Endothelial cell (in vitro differentiated cells): ENCODE measurements around the gene PTRH1. TPM values are rescaled to one million over a fixed set of nuclear protein-coding genes. Genes with fewer than 3 reads are reported as not detected.

Experiments
- DNase-seq: peaks from one replicate; pipeline ENCODE4 v3.0.0; 2021; ENCODE audit warnings: low spot score
- H3K27ac Mint-ChIP-seq: one replicate; pipeline ENCODE4 v1.8.0; 2021; ENCODE audit warnings: mixed read lengths, inconsistent platforms; ENCODE audit not compliant: unreplicated experiment
- H3K27me3 Mint-ChIP-seq: one replicate; pipeline ENCODE4 v1.8.0; 2021; ENCODE audit warnings: mild to moderate bottlenecking, moderate library complexity, mixed read lengths, inconsistent platforms; ENCODE audit not compliant: unreplicated experiment
- H3K36me3 Mint-ChIP-seq: one replicate; pipeline ENCODE4 v1.8.0; 2021; ENCODE audit warnings: mild to moderate bottlenecking, low read depth, mixed read lengths, inconsistent platforms; ENCODE audit not compliant: unreplicated experiment
- H3K4me1 Mint-ChIP-seq: one replicate; pipeline ENCODE4 v1.8.0; 2021; ENCODE audit warnings: mild to moderate bottlenecking, mixed read lengths, inconsistent platforms; ENCODE audit not compliant: unreplicated experiment
- H3K4me3 Mint-ChIP-seq: one replicate; pipeline ENCODE4 v1.8.0; 2021; ENCODE audit warnings: mild to moderate bottlenecking, mixed read lengths, inconsistent platforms; ENCODE audit not compliant: unreplicated experiment
- H3K9me3 Mint-ChIP-seq: one replicate; pipeline ENCODE4 v1.8.0; 2021; ENCODE audit warnings: mixed read lengths, inconsistent platforms; ENCODE audit not compliant: unreplicated experiment
- total RNA-seq: library from RNA; stranded (reverse); fragmentation: NEBNext Ultra II Directional; extraction: Animal tissue kit (Norgen Biotek cat#: 25700); gene quantifications from one replicate; pipeline ENCODE4 v1.2.1, GENCODE V29; 2021; ENCODE audit not compliant: unreplicated experiment
- TF ChIP-seq, protein P1 (sequence below): fragments of 200-600 bp; sonication (generic); IDR thresholded peaks from one replicate; pipeline ENCODE4 v1.5.0; 2021; ENCODE audit warnings: antibody characterized with exemption; ENCODE audit not compliant: unreplicated experiment

Gene PTRH1
- total RNA-seq, 1 donor from 2014 or later: 15.3 TPM

- Mint-ChIP-seq H3K4me1 (peaks cover 7% of the 10 kb centered on the region), H3K4me3 (peak overlapping the region; percentile 95), H3K27me3 (peaks cover 20% of the 10 kb centered on the region), H3K9me3 (no peaks in the 10 kb centered on the region), H3K36me3 (no peaks in the 10 kb centered on the region), H3K27ac (peak overlapping the region; percentile 55)
- TF ChIP-seq, protein P1, sequence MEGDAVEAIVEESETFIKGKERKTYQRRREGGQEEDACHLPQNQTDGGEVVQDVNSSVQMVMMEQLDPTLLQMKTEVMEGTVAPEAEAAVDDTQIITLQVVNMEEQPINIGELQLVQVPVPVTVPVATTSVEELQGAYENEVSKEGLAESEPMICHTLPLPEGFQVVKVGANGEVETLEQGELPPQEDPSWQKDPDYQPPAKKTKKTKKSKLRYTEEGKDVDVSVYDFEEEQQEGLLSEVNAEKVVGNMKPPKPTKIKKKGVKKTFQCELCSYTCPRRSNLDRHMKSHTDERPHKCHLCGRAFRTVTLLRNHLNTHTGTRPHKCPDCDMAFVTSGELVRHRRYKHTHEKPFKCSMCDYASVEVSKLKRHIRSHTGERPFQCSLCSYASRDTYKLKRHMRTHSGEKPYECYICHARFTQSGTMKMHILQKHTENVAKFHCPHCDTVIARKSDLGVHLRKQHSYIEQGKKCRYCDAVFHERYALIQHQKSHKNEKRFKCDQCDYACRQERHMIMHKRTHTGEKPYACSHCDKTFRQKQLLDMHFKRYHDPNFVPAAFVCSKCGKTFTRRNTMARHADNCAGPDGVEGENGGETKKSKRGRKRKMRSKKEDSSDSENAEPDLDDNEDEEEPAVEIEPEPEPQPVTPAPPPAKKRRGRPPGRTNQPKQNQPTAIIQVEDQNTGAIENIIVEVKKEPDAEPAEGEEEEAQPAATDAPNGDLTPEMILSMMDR: no peak
- DNase-seq: peak; percentile 33
Observed at GRCh38 chr9:127714951-127715469, 453 bp downstream of the PTRH1 start.

DNA sequence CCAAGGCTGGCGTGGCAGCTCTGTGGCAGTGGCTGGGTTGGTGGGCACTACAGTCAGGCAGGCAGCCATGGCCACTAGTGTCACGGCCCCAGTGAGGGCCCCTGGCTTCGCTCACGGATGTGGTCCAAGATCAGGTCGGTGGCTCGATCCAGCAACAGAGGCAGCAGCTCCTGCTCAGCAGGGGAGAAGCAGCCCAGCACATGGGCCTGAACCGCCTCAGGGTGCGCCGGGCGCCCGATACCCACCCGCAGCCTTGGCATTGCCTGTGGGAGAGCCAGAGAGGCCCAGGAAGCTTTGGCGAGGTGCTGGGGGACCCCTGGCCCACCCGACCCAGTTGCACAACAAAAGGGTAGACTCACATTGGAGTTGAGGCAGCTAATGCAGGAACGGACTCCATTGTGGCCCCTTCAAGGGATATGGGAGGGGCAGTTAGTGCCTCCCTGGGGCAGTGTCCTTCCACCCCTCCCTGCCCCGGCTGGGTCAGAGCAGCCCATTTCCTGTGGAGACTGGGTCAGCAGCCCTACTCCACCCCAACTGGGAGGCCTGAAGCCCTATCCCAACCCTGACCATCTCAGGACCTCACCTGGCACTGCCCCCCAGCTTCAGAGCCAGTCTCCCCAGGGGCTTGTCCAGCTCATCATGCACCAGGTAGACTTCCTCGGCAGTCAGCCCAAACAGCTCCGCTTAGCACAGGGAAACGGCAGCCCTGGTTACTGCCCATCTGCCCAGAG is 1.3 kb downstream of the PTRH1 start:
- TF ChIP-seq, protein P1: no peak
- no peaks in the 10 kb centered on the region for H3K36me3 Mint-ChIP-seq
- no peaks in the 10 kb centered on the region for H3K9me3 Mint-ChIP-seq
- H3K27ac Mint-ChIP-seq: peak overlapping the region; percentile 18
- H3K4me3 Mint-ChIP-seq: peak overlapping the region; percentile 85
- peaks cover 16% of the 10 kb centered on the region for H3K27me3 Mint-ChIP-seq
- DNase-seq: no peak
- H3K4me1 Mint-ChIP-seq: peaks cover 3% of the 10 kb centered on the region

- no peak for DNase-seq
- Mint-ChIP-seq H3K27ac (no peak overlapping the region), H3K36me3 (no peaks in the 10 kb centered on the region), H3K4me3 (no peak overlapping the region), H3K9me3 (no peaks in the 10 kb centered on the region), H3K4me1 (peaks cover 4% of the 10 kb centered on the region), H3K27me3 (peaks cover 21% of the 10 kb centered on the region)
- TF ChIP-seq, protein P1: no peak
Observed at GRCh38 chr9:127712867-127713266, 2.6 kb downstream of the PTRH1 start.

DNA sequence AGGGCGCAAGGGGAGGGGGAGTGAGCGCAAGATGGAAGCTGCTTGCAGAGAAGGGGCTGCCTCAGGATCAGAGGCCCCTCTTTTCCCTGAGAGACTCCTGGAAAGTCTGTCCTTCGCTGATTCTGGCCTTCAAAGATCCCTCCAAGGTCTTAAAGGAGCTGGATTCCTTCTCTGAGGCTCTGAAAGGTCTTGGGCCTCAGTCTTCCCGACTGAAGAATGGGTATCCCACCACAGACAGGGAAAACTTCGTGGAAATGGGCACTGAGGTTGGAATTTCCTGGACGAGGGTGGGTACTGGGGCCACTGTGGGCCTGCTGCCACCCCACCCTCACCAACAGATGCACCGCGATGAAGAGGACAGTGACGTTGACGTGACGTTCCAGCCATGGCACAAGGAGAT is 3.1 kb downstream of the PTRH1 start:
- peaks cover 9% of the 10 kb centered on the region for H3K4me1 Mint-ChIP-seq
- no peaks in the 10 kb centered on the region for H3K36me3 Mint-ChIP-seq
- H3K4me3 Mint-ChIP-seq: no peak overlapping the region
- peaks cover 18% of the 10 kb centered on the region for H3K27me3 Mint-ChIP-seq
- H3K9me3 Mint-ChIP-seq: no peaks in the 10 kb centered on the region
- no peak overlapping the region for H3K27ac Mint-ChIP-seq
- no peak for DNase-seq
- TF ChIP-seq, protein P1: no peak

DNA sequence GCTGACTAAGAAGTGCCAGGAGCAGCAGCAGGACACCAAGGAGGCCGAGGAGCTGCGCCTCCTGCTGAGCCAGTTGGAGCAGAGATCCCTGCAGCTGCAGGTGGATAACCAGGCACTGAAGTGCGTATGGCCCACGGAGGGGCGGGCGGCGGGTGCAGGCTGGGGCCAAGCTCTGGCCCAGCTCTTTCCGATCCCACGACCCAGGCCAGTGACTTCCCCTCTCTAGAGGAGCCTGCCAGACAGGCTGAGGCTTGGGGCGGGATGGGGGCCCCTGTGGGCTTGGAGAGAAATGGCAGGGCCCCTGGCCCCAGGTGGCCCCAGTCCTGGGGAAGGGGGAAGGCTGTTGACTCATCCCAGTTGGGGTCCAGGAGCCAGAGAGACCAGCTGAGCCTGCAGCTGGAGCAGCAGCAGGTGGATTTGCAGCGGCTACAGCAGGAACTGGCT is 3.6 kb downstream of the PTRH1 start:
- Mint-ChIP-seq H3K9me3 (no peaks in the 10 kb centered on the region), H3K4me3 (no peak overlapping the region), H3K27ac (no peak overlapping the region), H3K27me3 (peaks cover 18% of the 10 kb centered on the region), H3K36me3 (no peaks in the 10 kb centered on the region), H3K4me1 (peaks cover 15% of the 10 kb centered on the region)
- TF ChIP-seq, protein P1: no peak
- no peak for DNase-seq
